ENCODE measurements around the gene ACSL3. TPM values are rescaled to one million over a fixed set of nuclear protein-coding genes. Genes with fewer than 3 reads are reported as not detected.
"Not testable (repeated sequence)": the region's sequence is repeated elsewhere in the genome, so short reads cannot be mapped to it uniquely, and the experiment has no call there.

Gene ACSL3
- total RNA-seq, 1 experiment from 2014 or later: 181 TPM

DNA sequence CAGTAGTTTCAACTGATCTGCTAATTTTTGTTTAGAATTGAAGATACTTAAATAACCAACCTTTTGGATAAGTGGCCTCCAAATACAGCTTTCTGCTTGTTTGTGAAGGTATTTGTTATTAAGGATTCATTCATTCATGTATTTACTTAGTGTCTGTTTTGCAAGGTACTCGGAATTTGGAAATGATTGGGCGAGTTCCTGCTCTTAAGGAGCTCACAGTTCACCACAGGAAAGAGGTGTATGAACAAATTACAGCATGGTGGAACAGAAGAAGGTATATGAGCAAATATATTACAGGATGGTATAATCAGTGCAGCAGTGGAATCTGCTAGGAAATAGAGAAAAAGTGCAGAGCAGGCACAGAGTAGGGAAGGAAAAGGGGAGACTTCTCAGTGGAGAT lies 4.5 kb downstream of the ACSL3 start:
- Histone ChIP-seq H3K36me3 (ENCODE audit: control insufficient read depth, insufficient read depth, low read length) (no peaks in the 10 kb centered on the region), H3K4me1 (peaks cover 50% of the 10 kb centered on the region), H3K9me3 (no peaks in the 10 kb centered on the region), H3K27me3 (replicated peaks; ENCODE audit: control insufficient read depth, insufficient read depth, low read length) (no peaks in the 10 kb centered on the region), H3K4me3 (ENCODE audit: low read depth, low read length) (no peak overlapping the region)
- H3K4me1 Mint-ChIP-seq (ENCODE audit: low read depth, unreplicated experiment): peaks cover 7% of the 10 kb centered on the region
- BruUV-seq (replicated peaks): no TSS peak
- H3K9me3 Mint-ChIP-seq (ENCODE audit: unreplicated experiment): no peaks in the 10 kb centered on the region
- no peaks in the 10 kb centered on the region for H3K36me3 Mint-ChIP-seq (ENCODE audit: insufficient read depth, unreplicated experiment)
- H3K27me3 Mint-ChIP-seq (ENCODE audit: insufficient read depth, unreplicated experiment): no peaks in the 10 kb centered on the region
- no peak overlapping the region for H3K4me3 Mint-ChIP-seq (ENCODE audit: unreplicated experiment)
- TF ChIP-seq, protein P1, sequence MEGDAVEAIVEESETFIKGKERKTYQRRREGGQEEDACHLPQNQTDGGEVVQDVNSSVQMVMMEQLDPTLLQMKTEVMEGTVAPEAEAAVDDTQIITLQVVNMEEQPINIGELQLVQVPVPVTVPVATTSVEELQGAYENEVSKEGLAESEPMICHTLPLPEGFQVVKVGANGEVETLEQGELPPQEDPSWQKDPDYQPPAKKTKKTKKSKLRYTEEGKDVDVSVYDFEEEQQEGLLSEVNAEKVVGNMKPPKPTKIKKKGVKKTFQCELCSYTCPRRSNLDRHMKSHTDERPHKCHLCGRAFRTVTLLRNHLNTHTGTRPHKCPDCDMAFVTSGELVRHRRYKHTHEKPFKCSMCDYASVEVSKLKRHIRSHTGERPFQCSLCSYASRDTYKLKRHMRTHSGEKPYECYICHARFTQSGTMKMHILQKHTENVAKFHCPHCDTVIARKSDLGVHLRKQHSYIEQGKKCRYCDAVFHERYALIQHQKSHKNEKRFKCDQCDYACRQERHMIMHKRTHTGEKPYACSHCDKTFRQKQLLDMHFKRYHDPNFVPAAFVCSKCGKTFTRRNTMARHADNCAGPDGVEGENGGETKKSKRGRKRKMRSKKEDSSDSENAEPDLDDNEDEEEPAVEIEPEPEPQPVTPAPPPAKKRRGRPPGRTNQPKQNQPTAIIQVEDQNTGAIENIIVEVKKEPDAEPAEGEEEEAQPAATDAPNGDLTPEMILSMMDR (IDR thresholded peaks at IDR 0.05; ENCODE audit: insufficient read depth in 1 of 2, low read depth in 1 of 2, low read length in 1 of 2, severe bottlenecking in 1 of 2, unreplicated experiment in 1 of 2): no peak
- intact Hi-C loops (cut with micrococcal nuclease; ENCODE audit: unreplicated experiment): no loop called here
- no peak overlapping the region for H3K27ac Mint-ChIP-seq (ENCODE audit: unreplicated experiment)
- DNase-seq: no peak
- ChIA-PET CTCF (interaction anchor here (2.3 kb wide), 1 partner anchor 38 kb away, joined by 14 read pairs; no protein-coding TSS in a partner anchor), POLR2A (no interaction called here)

DNA sequence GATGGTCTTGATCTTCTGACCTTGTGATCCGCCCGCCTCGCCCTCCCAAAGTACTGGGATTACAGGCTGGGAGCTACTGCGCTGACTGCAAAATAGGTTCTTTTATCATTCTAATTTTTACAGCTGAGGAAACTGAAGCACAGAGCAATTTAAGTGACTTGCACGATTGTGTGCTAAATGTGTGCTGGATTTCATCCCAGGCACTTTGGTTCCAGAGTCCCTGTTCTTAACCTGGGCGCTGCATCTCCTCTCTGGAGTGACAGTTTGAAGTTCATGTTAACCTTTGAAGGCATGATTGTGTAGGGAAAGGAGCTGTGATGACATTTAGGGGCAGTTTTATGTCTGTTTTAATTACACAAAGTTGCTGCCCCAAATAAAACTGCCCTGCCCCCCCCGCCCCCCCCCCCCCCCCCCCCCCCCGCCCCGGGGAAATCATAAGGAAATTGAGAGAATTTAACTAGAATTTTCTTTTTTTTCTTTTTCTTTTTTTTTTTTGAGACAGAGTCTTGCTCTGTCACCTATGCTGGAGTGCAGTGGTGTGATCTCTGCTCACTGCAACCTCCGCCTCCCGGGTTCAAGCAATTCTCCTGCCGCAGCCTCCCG lies 5.6 kb downstream of the ACSL3 start:
- no peak overlapping the region for H3K27ac Mint-ChIP-seq (ENCODE audit: unreplicated experiment)
- no peak overlapping the region for H3K4me3 ChIP-seq (ENCODE audit: low read depth, low read length)
- ChIA-PET CTCF (interaction anchor here (0.7 kb wide), 1 partner anchor 17 kb away, joined by 3 read pairs; no protein-coding TSS in a partner anchor), POLR2A (no interaction called here)
- H3K36me3 ChIP-seq (ENCODE audit: control insufficient read depth, insufficient read depth, low read length): no peaks in the 10 kb centered on the region
- H3K9me3 ChIP-seq: no peaks in the 10 kb centered on the region
- BruUV-seq (replicated peaks): no TSS peak
- DNase-seq: no peak
- H3K4me3 Mint-ChIP-seq (ENCODE audit: unreplicated experiment): no peak overlapping the region
- intact Hi-C loops (cut with micrococcal nuclease; ENCODE audit: unreplicated experiment): no loop called here
- no peaks in the 10 kb centered on the region for H3K9me3 Mint-ChIP-seq (ENCODE audit: unreplicated experiment)
- peaks cover 7% of the 10 kb centered on the region for H3K4me1 Mint-ChIP-seq (ENCODE audit: low read depth, unreplicated experiment)
- no peaks in the 10 kb centered on the region for H3K36me3 Mint-ChIP-seq (ENCODE audit: insufficient read depth, unreplicated experiment)
- H3K4me1 ChIP-seq: peaks cover 62% of the 10 kb centered on the region
- H3K27me3 Mint-ChIP-seq (ENCODE audit: insufficient read depth, unreplicated experiment): no peaks in the 10 kb centered on the region
- TF ChIP-seq, protein P1 (IDR thresholded peaks at IDR 0.05; ENCODE audit: insufficient read depth in 1 of 2, low read depth in 1 of 2, low read length in 1 of 2, severe bottlenecking in 1 of 2, unreplicated experiment in 1 of 2): no peak
- no peaks in the 10 kb centered on the region for H3K27me3 ChIP-seq (replicated peaks; ENCODE audit: control insufficient read depth, insufficient read depth, low read length)

DNA sequence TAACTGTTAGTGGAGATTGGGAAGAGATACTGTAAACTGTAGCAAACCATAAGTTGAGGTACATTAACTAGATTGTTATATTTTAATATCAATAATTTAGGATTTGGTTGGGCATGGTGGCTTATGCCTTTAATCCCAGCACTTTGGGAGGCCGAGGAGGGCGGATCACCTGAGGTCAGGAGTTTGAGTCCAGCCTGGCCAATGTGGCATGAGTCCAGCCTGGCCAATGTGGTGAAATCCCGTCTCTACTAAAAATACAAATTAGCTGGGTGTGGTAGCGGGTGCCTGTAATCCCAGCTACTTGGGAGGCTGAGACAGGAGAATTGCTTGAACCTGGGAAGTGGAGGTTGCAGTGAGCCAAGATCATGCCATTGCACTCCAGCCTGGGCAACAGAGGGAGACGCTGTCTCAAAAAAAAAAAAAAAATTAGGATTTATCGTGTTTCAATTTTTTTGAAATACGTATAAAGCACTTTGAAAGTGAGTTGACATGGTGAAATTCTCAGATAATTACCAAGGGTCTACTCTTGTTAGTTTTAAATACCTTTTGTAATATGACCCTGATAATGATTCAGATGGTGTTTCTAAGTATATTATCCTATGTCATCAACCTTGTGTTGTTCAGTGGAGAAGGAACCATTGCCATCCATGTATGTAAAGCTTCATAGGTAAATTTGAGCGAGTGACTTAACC lies 7.9 kb downstream of the ACSL3 start:
- H3K4me1 Mint-ChIP-seq (ENCODE audit: low read depth, unreplicated experiment); H3K36me3 ChIP-seq (ENCODE audit: control insufficient read depth, insufficient read depth, low read length); H3K4me3 Mint-ChIP-seq (ENCODE audit: unreplicated experiment); POLR2A ChIA-PET; BruUV-seq (replicated peaks); intact Hi-C loops (cut with micrococcal nuclease; ENCODE audit: unreplicated experiment); H3K4me3 ChIP-seq (ENCODE audit: low read depth, low read length); H3K9me3 ChIP-seq; H3K27ac Mint-ChIP-seq (ENCODE audit: unreplicated experiment); DNase-seq; H3K9me3 Mint-ChIP-seq (ENCODE audit: unreplicated experiment); H3K36me3 Mint-ChIP-seq (ENCODE audit: insufficient read depth, unreplicated experiment); H3K27me3 ChIP-seq (replicated peaks; ENCODE audit: control insufficient read depth, insufficient read depth, low read length); H3K27me3 Mint-ChIP-seq (ENCODE audit: insufficient read depth, unreplicated experiment): not testable (repeated sequence)
- peaks cover 48% of the 10 kb centered on the region for H3K4me1 ChIP-seq
- CTCF ChIA-PET: interaction anchor here (0.5 kb wide), 1 partner anchor 62 kb away, joined by 6 read pairs; no protein-coding TSS in a partner anchor

Measured in Caco-2 (cell line).